MM.1S (cell line): Measurements from ENCODE around the gene RAPGEF3.

ENCODE experiments used
- CTCF ChIP-seq: fragments of 300-600 bp; sonication (generic); IDR thresholded peaks from 2 replicates; pipeline ENCODE4 v1.5.1; 2016; ENCODE audit warnings: antibody characterized with exemption, low read length, mixed read lengths
- EZH2 ChIP-seq: fragments of 300-600 bp; sonication (generic); optimal IDR thresholded peaks from 2 replicates; pipeline ENCODE3; 2017; ENCODE audit warnings: low read depth, mild to moderate bottlenecking, antibody characterized with exemption, low read length, mixed read lengths

DNA sequence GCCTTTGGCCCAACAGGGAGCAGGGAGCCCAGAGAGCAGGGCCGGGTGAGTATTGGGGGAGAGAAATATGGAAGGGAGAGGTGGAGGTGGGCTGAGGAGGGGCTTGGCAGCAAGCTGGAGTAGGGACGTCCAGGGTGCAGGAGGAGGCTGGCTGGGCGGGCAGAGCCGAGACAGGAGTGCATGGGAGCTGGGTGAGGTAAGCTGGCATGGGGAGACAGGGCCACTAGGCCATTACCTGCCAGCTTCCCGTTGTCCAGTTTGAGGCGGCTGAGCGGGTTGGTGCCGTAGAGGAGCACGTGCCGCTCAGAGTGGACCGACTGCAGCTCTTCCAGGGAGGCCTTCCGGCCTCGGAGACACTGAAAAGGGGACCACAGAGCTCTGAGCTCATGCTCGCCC, 32.7 kb upstream of the RAPGEF3 start:
- TF ChIP-seq CTCF (no peak), EZH2 (no peak)
